ENCODE measurements around the gene ELOA. TPM values are rescaled to one million over a fixed set of nuclear protein-coding genes. Genes with fewer than 3 reads are reported as not detected.

ELOA gene
- total and polyA plus RNA-seq, 9 of the 15 experiments (the other 6 are each of a cell fraction or from before 2014, with no cell fraction given), result 31.9 to 98.6 (median 61.3) TPM

DNA sequence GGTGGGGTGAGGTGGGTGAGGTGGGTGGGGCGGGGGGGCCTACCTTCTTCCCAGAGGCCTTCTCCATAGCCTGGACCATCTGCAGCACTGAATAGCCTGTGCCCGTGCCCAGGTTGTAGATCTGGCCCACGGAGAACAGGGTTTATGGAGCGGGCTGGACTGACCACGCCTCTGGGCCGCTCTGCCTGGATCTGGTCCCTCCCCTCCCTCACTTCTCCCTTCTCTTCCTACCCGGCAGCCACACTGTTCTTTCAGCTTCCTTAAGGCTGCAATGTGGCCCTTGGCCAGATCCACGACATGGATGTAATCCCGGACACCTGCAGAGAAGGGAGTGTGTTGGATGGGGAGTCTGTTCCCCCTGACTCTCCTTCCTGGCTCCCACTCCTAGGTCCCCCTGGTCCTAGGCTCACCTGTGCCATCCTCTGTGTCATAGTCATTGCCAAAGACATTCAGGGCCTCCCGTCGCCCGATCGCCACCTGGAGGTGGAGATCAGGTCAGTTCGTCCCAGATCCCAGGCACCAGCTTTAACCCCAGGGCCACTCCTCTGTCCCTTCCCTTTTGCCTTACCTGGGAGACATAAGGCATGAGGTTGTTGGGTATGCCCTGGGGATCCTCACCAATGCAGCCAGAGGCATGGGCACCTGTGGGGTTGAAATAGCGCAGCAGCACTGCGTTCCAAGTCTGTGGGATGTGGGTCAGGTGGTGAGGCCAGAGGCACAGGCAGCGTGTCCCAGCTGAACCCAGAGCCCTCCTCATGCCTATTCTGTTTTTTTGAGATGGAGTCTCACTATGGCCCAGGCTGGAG, 53.4 kb downstream of the ELOA start:
- Histone ChIP-seq H3K4me3 (no peak overlapping the region), H4K20me1 (replicated peaks; ENCODE audit: control insufficient read depth, insufficient read depth, low read length) (peaks cover under 1% of the 10 kb centered on the region; the same call in 1 of the 2 replicates), H3K9me1 (ENCODE audit: control insufficient read depth, insufficient read depth, low read length) (peaks cover 5% of the 10 kb centered on the region), H3K79me2 (ENCODE audit: control insufficient read depth, insufficient read depth, low read length) (peaks cover 44% of the 10 kb centered on the region), H3K36me3 (ENCODE audit: control insufficient read depth, insufficient read depth, low read length) (peaks cover 62% of the 10 kb centered on the region; the same call in 2 of the 3 replicates), H3K4me2 (ENCODE audit: insufficient read depth, low read length) (no peak overlapping the region), H3K9ac (ENCODE audit: insufficient read depth in 1 of 2, low read depth in 2 of 2, low read length in 2 of 2) (peak overlapping the region in 1 of 2 experiments; percentile 31; a peak in 1 of 4 replicates), H2AFZ (ENCODE audit: low read depth, low read length) (no peak overlapping the region), H3K27ac (ENCODE audit: extremely low read depth, low read depth, low read length) (no peak overlapping the region), H3K27me3 (ENCODE audit: control insufficient read depth in 2 of 2, insufficient read depth in 2 of 2, low read length in 2 of 2) (no peaks in the 10 kb centered on the region), H3K4me1 (replicated peaks in 1 of 2; ENCODE audit: control insufficient read depth in 2 of 2, insufficient read depth in 2 of 2, low read length in 2 of 2) (peaks cover 33 to 71% of the 10 kb centered on the region in 2 experiments), H3K9me3 (replicated peaks; ENCODE audit: control insufficient read depth, insufficient read depth, low read depth, low read length) (no peaks in the 10 kb centered on the region)
- POLR2A ChIA-PET, result interaction anchor here (0.6 to 10.2 kb wide), 4 partner anchors 10 to 348 kb away, joined by 3 to 197 read pairs (median 3); partner anchors contain the start of genes PITHD1 and PNRC2
- intact Hi-C loops (cut with micrococcal nuclease), result no loop called here
- ATAC-seq, result no peak
- DNase-seq (ENCODE audit: extremely low read depth in 1 of 4, low spot score in 3 of 4), result no peak
- BruUV-seq (replicated peaks), result no TSS peak
- in situ Hi-C loops (cut with MboI), result no loop called here
- CTCF ChIA-PET (ENCODE audit: low intra/inter-chr PET ratio), result no interaction called here
- FAIRE-seq, result no peak
- WGBS (ENCODE audit: insufficient coverage, low coverage, missing lambda C conversion rate), result 87% methylated on average over 15 of the region's 17 CpGs
- TF ChIP-seq MYNN (IDR thresholded peaks at IDR 0.05) (0 out of 2 replicates have a peak, but pooled peaks have one; percentile 9), MYNN (CRISPR knock-in tag; IDR thresholded peaks at IDR 0.05) (no peak), POLR2A (conservative IDR thresholded peaks at IDR 0.05) (peak; percentile 49), CTCF (IDR thresholded peaks at IDR 0.05 in 2 of 3, conservative IDR thresholded peaks at IDR 0.05 in 1 of 3; ENCODE audit: insufficient read depth in 2 of 3, low read depth in 1 of 3, low read length in 3 of 3) (peak in 2 of 3 experiments; percentile 2 to 22; a peak in 1 of 6 replicates), POLR2AphosphoS2 (IDR thresholded peaks at IDR 0.05; ENCODE audit: low read length) (peak; percentile 22; the same call in 1 of the 2 replicates), RBFOX2 (IDR thresholded peaks at IDR 0.05; ENCODE audit: low read depth, low read length) (peak; percentile 2; the same call in 1 of the 2 replicates), POLR2B (IDR thresholded peaks at IDR 0.05; ENCODE audit: low read depth, partially characterized antibody) (peak; percentile 35), ZNF146 (CRISPR knock-in tag; IDR thresholded peaks at IDR 0.05; ENCODE audit: unreplicated experiment) (no peak), SUPT5H (IDR thresholded peaks at IDR 0.05) (peak; percentile 60), GTF2B (IDR thresholded peaks at IDR 0.05; ENCODE audit: extremely low read depth, insufficient read length) (no peak), RAD21 (CRISPR knock-in tag; conservative IDR thresholded peaks at IDR 0.05 in 1 of 2, IDR thresholded peaks at IDR 0.05 in 1 of 2) (peak in 1 of 2 experiments; percentile 18; a peak in 1 of 4 replicates), TSC22D4 (tag; IDR thresholded peaks at IDR 0.05) (no peak)
- TF ChIP-seq, protein P1, sequence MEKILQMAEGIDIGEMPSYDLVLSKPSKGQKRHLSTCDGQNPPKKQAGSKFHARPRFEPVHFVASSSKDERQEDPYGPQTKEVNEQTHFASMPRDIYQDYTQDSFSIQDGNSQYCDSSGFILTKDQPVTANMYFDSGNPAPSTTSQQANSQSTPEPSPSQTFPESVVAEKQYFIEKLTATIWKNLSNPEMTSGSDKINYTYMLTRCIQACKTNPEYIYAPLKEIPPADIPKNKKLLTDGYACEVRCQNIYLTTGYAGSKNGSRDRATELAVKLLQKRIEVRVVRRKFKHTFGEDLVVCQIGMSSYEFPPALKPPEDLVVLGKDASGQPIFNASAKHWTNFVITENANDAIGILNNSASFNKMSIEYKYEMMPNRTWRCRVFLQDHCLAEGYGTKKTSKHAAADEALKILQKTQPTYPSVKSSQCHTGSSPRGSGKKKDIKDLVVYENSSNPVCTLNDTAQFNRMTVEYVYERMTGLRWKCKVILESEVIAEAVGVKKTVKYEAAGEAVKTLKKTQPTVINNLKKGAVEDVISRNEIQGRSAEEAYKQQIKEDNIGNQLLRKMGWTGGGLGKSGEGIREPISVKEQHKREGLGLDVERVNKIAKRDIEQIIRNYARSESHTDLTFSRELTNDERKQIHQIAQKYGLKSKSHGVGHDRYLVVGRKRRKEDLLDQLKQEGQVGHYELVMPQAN (IDR thresholded peaks at IDR 0.05; ENCODE audit: borderline replicate concordance), result no peak

All from K562 (cell line).